Neural cell (in vitro differentiated cells): ENCODE results near the gene SPPL2A.

ENCODE experiments used
- EP300 ChIP-seq: fragments of 450-650 bp; conservative IDR thresholded peaks from 2 replicates; pipeline ENCODE4 v1.6.1; 2014; ENCODE audit warnings: antibody characterized with exemption, mild to moderate bottlenecking, moderate library complexity; ENCODE audit not compliant: poor library complexity, severe bottlenecking
- EZH2 ChIP-seq: fragments of 200-600, 300-800 bp; shearing (Covaris generic), sonication (generic); IDR thresholded peaks from 2 replicates; pipeline ENCODE4 v1.6.1; 2014; ENCODE audit warnings: antibody characterized with exemption, low read length, borderline replicate concordance, mild to moderate bottlenecking; ENCODE audit not compliant: insufficient read depth, poor library complexity, severe bottlenecking
- POLR2AphosphoS5 ChIP-seq: IDR thresholded peaks from 2 replicates; pipeline ENCODE4 v1.6.1; 2012
- TF ChIP-seq, protein P1 (sequence below): fragments of 450-650 bp; IDR thresholded peaks from 2 replicates; pipeline ENCODE4 v1.5.1; 2014; ENCODE audit warnings: antibody characterized with exemption, mild to moderate bottlenecking, moderate library complexity; ENCODE audit not compliant: poor library complexity, severe bottlenecking

DNA sequence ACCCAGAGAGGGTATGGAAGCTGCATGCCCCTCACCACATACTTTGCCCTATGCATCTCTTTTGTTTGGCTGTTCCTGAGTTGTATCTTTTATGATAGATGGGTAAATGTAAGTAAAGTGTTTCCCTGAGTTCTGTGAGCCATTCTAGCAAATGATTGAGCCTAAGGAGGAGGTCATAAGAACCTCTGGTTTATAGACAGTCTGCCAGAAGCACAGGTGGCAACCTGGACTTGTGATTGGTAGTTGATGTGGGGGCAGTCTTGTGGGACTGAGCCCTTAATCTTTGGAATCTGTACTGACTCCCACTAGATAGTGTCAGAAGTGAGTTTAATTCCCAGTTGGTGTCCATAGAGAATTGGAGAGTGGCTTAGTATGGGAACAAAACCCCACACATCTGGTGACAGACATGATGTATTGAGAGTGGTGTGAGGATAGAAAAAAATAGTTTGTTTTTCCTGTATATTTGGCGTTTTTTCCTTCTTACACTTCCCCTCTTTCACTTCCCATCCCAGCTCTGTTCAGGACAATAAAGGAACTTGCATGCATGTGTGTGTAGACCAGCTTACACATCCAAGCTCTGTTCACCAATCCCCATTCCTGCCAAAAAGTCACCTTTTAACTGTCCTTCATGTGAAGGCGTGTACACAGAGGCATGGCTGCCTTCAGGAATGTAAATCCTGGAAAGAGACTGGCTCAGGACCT is 38.1 kb upstream of the SPPL2A start:
- TF ChIP-seq, protein P1, sequence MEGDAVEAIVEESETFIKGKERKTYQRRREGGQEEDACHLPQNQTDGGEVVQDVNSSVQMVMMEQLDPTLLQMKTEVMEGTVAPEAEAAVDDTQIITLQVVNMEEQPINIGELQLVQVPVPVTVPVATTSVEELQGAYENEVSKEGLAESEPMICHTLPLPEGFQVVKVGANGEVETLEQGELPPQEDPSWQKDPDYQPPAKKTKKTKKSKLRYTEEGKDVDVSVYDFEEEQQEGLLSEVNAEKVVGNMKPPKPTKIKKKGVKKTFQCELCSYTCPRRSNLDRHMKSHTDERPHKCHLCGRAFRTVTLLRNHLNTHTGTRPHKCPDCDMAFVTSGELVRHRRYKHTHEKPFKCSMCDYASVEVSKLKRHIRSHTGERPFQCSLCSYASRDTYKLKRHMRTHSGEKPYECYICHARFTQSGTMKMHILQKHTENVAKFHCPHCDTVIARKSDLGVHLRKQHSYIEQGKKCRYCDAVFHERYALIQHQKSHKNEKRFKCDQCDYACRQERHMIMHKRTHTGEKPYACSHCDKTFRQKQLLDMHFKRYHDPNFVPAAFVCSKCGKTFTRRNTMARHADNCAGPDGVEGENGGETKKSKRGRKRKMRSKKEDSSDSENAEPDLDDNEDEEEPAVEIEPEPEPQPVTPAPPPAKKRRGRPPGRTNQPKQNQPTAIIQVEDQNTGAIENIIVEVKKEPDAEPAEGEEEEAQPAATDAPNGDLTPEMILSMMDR: no peak
- no peak for TF ChIP-seq EZH2
- no peak for TF ChIP-seq EP300
- TF ChIP-seq POLR2AphosphoS5: no peak
